Measurements from ENCODE around the gene FAM162A.

Gene FAM162A

GRCh38 chr3:122350814-122351418, 33.1 kb upstream of the FAM162A start:
- Histone ChIP-seq H2AK5ac (ENCODE audit: low read length) (no peak overlapping the region), H3K36me3 (ENCODE audit: control insufficient read depth in 1 of 2, insufficient read depth in 2 of 2, low read length in 2 of 2) (no peaks in the 10 kb centered on the region), H2BK120ac (ENCODE audit: insufficient read depth, low read length, poor library complexity) (no peak overlapping the region), H3K27me3 (ENCODE audit: insufficient read depth, low read length) (no peaks in the 10 kb centered on the region), H3K4me1 (ENCODE audit: control insufficient read depth in 1 of 2, insufficient read depth in 2 of 2, low read length in 2 of 2) (no peaks in the 10 kb centered on the region), H3K4me2 (ENCODE audit: low read length) (no peak overlapping the region), H3K4ac (ENCODE audit: low read depth, low read length) (no peak overlapping the region), H2BK5ac (ENCODE audit: low read depth, low read length, poor library complexity) (no peak overlapping the region), H3K9ac (ENCODE audit: low read length) (no peak overlapping the region), H2AFZ (ENCODE audit: insufficient read depth, low read length, poor library complexity) (no peak overlapping the region), H2BK12ac (ENCODE audit: low read length) (no peak overlapping the region), H3K79me1 (ENCODE audit: low read length) (no peaks in the 10 kb centered on the region), H3K14ac (ENCODE audit: low read length) (no peak overlapping the region), H3K4me3 (ENCODE audit: low read depth, low read length) (no peak overlapping the region), H3K79me2 (ENCODE audit: control insufficient read depth, insufficient read depth, low read length, poor library complexity) (no peaks in the 10 kb centered on the region), H4K91ac (ENCODE audit: low read depth, low read length) (no peak overlapping the region), H4K8ac (ENCODE audit: low read depth, low read length) (no peak overlapping the region), H3K9me3 (ENCODE audit: insufficient read depth, low read depth, low read length) (no peaks in the 10 kb centered on the region), H3K23ac (ENCODE audit: low read length) (no peak overlapping the region), H3K18ac (ENCODE audit: low read length) (no peak overlapping the region), H3K27ac (ENCODE audit: low read depth, low read length) (no peak overlapping the region), H4K12ac (ENCODE audit: low read depth, low read length) (no peak overlapping the region)
- DNase-seq, result no peak
- no CpG with 5 or more reads among the region's 5 CpGs for WGBS (ENCODE audit: extremely low coverage, insufficient coverage, insufficient read length)

- H3K4ac ChIP-seq (ENCODE audit: low read depth, low read length), result no peak overlapping the region
- no peak overlapping the region for H3K18ac ChIP-seq (ENCODE audit: low read length)
- H3K14ac ChIP-seq (ENCODE audit: low read length), result no peak overlapping the region
- H2AK5ac ChIP-seq (ENCODE audit: low read length), result no peak overlapping the region
- no peak overlapping the region for H2BK5ac ChIP-seq (ENCODE audit: low read depth, low read length, poor library complexity)
- no peak overlapping the region for H2BK12ac ChIP-seq (ENCODE audit: low read length)
- no peaks in the 10 kb centered on the region for H3K9me3 ChIP-seq (ENCODE audit: insufficient read depth, low read depth, low read length)
- no peak overlapping the region for H2BK120ac ChIP-seq (ENCODE audit: insufficient read depth, low read length, poor library complexity)
- H2AFZ ChIP-seq (ENCODE audit: insufficient read depth, low read length, poor library complexity), result no peak overlapping the region
- no CpG with 5 or more reads among the region's 4 CpGs for WGBS (ENCODE audit: extremely low coverage, insufficient coverage, insufficient read length)
- no peak overlapping the region for H4K91ac ChIP-seq (ENCODE audit: low read depth, low read length)
- H3K4me1 ChIP-seq (ENCODE audit: control insufficient read depth in 1 of 2, insufficient read depth in 2 of 2, low read length in 2 of 2), result no peaks in the 10 kb centered on the region
- H3K4me2 ChIP-seq (ENCODE audit: low read length), result no peak overlapping the region
- no peak overlapping the region for H3K9ac ChIP-seq (ENCODE audit: low read length)
- no peak overlapping the region for H3K4me3 ChIP-seq (ENCODE audit: low read depth, low read length)
- no peaks in the 10 kb centered on the region for H3K79me2 ChIP-seq (ENCODE audit: control insufficient read depth, insufficient read depth, low read length, poor library complexity)
- no peak overlapping the region for H4K8ac ChIP-seq (ENCODE audit: low read depth, low read length)
- no peak for DNase-seq
- H4K12ac ChIP-seq (ENCODE audit: low read depth, low read length), result no peak overlapping the region
- H3K79me1 ChIP-seq (ENCODE audit: low read length), result no peaks in the 10 kb centered on the region
- no peak overlapping the region for H3K23ac ChIP-seq (ENCODE audit: low read length)
- H3K27me3 ChIP-seq (ENCODE audit: insufficient read depth, low read length), result no peaks in the 10 kb centered on the region
- no peak overlapping the region for H3K27ac ChIP-seq (ENCODE audit: low read depth, low read length)
- no peaks in the 10 kb centered on the region for H3K36me3 ChIP-seq (ENCODE audit: control insufficient read depth in 1 of 2, insufficient read depth in 2 of 2, low read length in 2 of 2)
Observed at GRCh38 chr3:122351612-122352011, 32.4 kb upstream of the FAM162A start.

- H2AK5ac ChIP-seq (ENCODE audit: low read length), result no peak overlapping the region
- no CpG with 5 or more reads among the region's 2 CpGs for WGBS (ENCODE audit: extremely low coverage, insufficient coverage, insufficient read length)
- H4K91ac ChIP-seq (ENCODE audit: low read depth, low read length), result no peak overlapping the region
- H3K23ac ChIP-seq (ENCODE audit: low read length), result no peak overlapping the region
- no peak overlapping the region for H4K8ac ChIP-seq (ENCODE audit: low read depth, low read length)
- no peaks in the 10 kb centered on the region for H3K79me1 ChIP-seq (ENCODE audit: low read length)
- H4K12ac ChIP-seq (ENCODE audit: low read depth, low read length), result no peak overlapping the region
- H3K4me3 ChIP-seq (ENCODE audit: low read depth, low read length), result no peak overlapping the region
- no peak overlapping the region for H3K14ac ChIP-seq (ENCODE audit: low read length)
- no peak overlapping the region for H3K18ac ChIP-seq (ENCODE audit: low read length)
- no peak overlapping the region for H2BK5ac ChIP-seq (ENCODE audit: low read depth, low read length, poor library complexity)
- H3K36me3 ChIP-seq (ENCODE audit: control insufficient read depth in 1 of 2, insufficient read depth in 2 of 2, low read length in 2 of 2), result no peaks in the 10 kb centered on the region
- H2AFZ ChIP-seq (ENCODE audit: insufficient read depth, low read length, poor library complexity), result no peak overlapping the region
- no peaks in the 10 kb centered on the region for H3K27me3 ChIP-seq (ENCODE audit: insufficient read depth, low read length)
- no peak overlapping the region for H3K4me2 ChIP-seq (ENCODE audit: low read length)
- no peak for DNase-seq
- H3K9me3 ChIP-seq (ENCODE audit: insufficient read depth, low read depth, low read length), result no peaks in the 10 kb centered on the region
- no peak overlapping the region for H2BK120ac ChIP-seq (ENCODE audit: insufficient read depth, low read length, poor library complexity)
- no peaks in the 10 kb centered on the region for H3K79me2 ChIP-seq (ENCODE audit: control insufficient read depth, insufficient read depth, low read length, poor library complexity)
- no peak overlapping the region for H2BK12ac ChIP-seq (ENCODE audit: low read length)
- H3K4ac ChIP-seq (ENCODE audit: low read depth, low read length), result no peak overlapping the region
- H3K27ac ChIP-seq (ENCODE audit: low read depth, low read length), result no peak overlapping the region
- H3K9ac ChIP-seq (ENCODE audit: low read length), result no peak overlapping the region
- no peaks in the 10 kb centered on the region for H3K4me1 ChIP-seq (ENCODE audit: control insufficient read depth in 1 of 2, insufficient read depth in 2 of 2, low read length in 2 of 2)
Observed at GRCh38 chr3:122353215-122353614, 30.8 kb upstream of the FAM162A start.

- no peak overlapping the region for H3K14ac ChIP-seq (ENCODE audit: low read length)
- H4K8ac ChIP-seq (ENCODE audit: low read depth, low read length), result no peak overlapping the region
- no peaks in the 10 kb centered on the region for H3K27me3 ChIP-seq (ENCODE audit: insufficient read depth, low read length)
- no CpG with 5 or more reads among the region's 1 CpG for whole genome bisulfite sequencing (ENCODE audit: extremely low coverage, insufficient coverage, insufficient read length)
- no peak overlapping the region for H3K23ac ChIP-seq (ENCODE audit: low read length)
- H2BK120ac ChIP-seq (ENCODE audit: insufficient read depth, low read length, poor library complexity), result no peak overlapping the region
- H3K4me1 ChIP-seq (ENCODE audit: control insufficient read depth in 1 of 2, insufficient read depth in 2 of 2, low read length in 2 of 2), result no peaks in the 10 kb centered on the region
- H3K9me3 ChIP-seq (ENCODE audit: insufficient read depth, low read depth, low read length), result no peaks in the 10 kb centered on the region
- no peak overlapping the region for H3K18ac ChIP-seq (ENCODE audit: low read length)
- no peak overlapping the region for H4K12ac ChIP-seq (ENCODE audit: low read depth, low read length)
- no peak overlapping the region for H3K27ac ChIP-seq (ENCODE audit: low read depth, low read length)
- H2BK5ac ChIP-seq (ENCODE audit: low read depth, low read length, poor library complexity), result no peak overlapping the region
- H3K4me2 ChIP-seq (ENCODE audit: low read length), result no peak overlapping the region
- H3K4me3 ChIP-seq (ENCODE audit: low read depth, low read length), result no peak overlapping the region
- no peaks in the 10 kb centered on the region for H3K79me2 ChIP-seq (ENCODE audit: control insufficient read depth, insufficient read depth, low read length, poor library complexity)
- no peak overlapping the region for H4K91ac ChIP-seq (ENCODE audit: low read depth, low read length)
- no peak overlapping the region for H2BK12ac ChIP-seq (ENCODE audit: low read length)
- H3K79me1 ChIP-seq (ENCODE audit: low read length), result no peaks in the 10 kb centered on the region
- H2AFZ ChIP-seq (ENCODE audit: insufficient read depth, low read length, poor library complexity), result no peak overlapping the region
- DNase-seq, result no peak
- H3K9ac ChIP-seq (ENCODE audit: low read length), result no peak overlapping the region
- H2AK5ac ChIP-seq (ENCODE audit: low read length), result no peak overlapping the region
- peaks cover 0 to 2% of the 10 kb centered on the region in 2 experiments for H3K36me3 ChIP-seq (ENCODE audit: control insufficient read depth in 1 of 2, insufficient read depth in 2 of 2, low read length in 2 of 2)
- no peak overlapping the region for H3K4ac ChIP-seq (ENCODE audit: low read depth, low read length)
Observed at GRCh38 chr3:122353893-122354401, 30.0 kb upstream of the FAM162A start.
